Stimulated activated naive CD4-positive, alpha-beta T cell (primary cell): ENCODE results near the gene SLC26A5.
"Not testable (repeated sequence)": the region's sequence is repeated elsewhere in the genome, so short reads cannot be mapped to it uniquely, and the experiment has no call there.

Source experiments
- DNase-seq, 6 experiments: peaks; one replicate each; lab custom pipeline; 2025; lab: John Stamatoyannopoulos, UW

Gene SLC26A5

GRCh38 chr7:103446049-103446520, at the start of gene SLC26A5:
SLC26A5 (minus strand) TSS chr7:103446207; CDS start chr7:103421514, 24,693 bp downstream.
- peak in 1 of 6 experiments; percentile 9 for DNase-seq

GRCh38 chr7:103487419-103487818, 41.4 kb upstream of the SLC26A5 start:
- no peak for DNase-seq

GRCh38 chr7:103486873-103487272, 40.9 kb upstream of the SLC26A5 start:
- not testable (repeated sequence) for DNase-seq

- no peak for DNase-seq
Measured at GRCh38 chr7:103480771-103481170, 34.8 kb upstream of the SLC26A5 start.

- no peak for DNase-seq
Measured at GRCh38 chr7:103474956-103475355, 28.9 kb upstream of the SLC26A5 start.

GRCh38 chr7:103469095-103469948, 23.3 kb upstream of the SLC26A5 start:
- no peak for DNase-seq

GRCh38 chr7:103466814-103467213, 20.8 kb upstream of the SLC26A5 start:
- DNase-seq = no peak

- no peak for DNase-seq
Measured at GRCh38 chr7:103462358-103462757, 16.4 kb upstream of the SLC26A5 start.

GRCh38 chr7:103447073-103447960, 1.3 kb upstream of the SLC26A5 start:
- peak in 1 of 6 experiments; percentile 10 for DNase-seq

- DNase-seq = no peak
Measured at GRCh38 chr7:103445228-103446048, 569 bp downstream of the SLC26A5 start.

GRCh38 chr7:103439661-103440060, 6.3 kb downstream of the SLC26A5 start:
- no peak for DNase-seq

- no peak for DNase-seq
Measured at GRCh38 chr7:103437623-103438022, 8.4 kb downstream of the SLC26A5 start.

GRCh38 chr7:103432712-103433111, 13.3 kb downstream of the SLC26A5 start:
- no peak for DNase-seq

- no peak for DNase-seq
Measured at GRCh38 chr7:103425177-103425576, 20.8 kb downstream of the SLC26A5 start.

GRCh38 chr7:103423467-103424179, 22.4 kb downstream of the SLC26A5 start:
- no peak for DNase-seq

- DNase-seq = no peak
Measured at GRCh38 chr7:103420857-103421384, 25.1 kb downstream of the SLC26A5 start.

GRCh38 chr7:103418241-103418640, 27.8 kb downstream of the SLC26A5 start:
- no peak for DNase-seq

- DNase-seq = no peak
Measured at GRCh38 chr7:103413407-103413806, 32.6 kb downstream of the SLC26A5 start.

GRCh38 chr7:103412151-103412550, 33.9 kb downstream of the SLC26A5 start:
- DNase-seq = no peak

GRCh38 chr7:103405789-103406613, 40.0 kb downstream of the SLC26A5 start:
- DNase-seq = not testable (repeated sequence)
